Brain microvascular endothelial cell (primary cell): Measurements from ENCODE around the gene LMAN2.

Experiments used
- DNase-seq: peaks from one replicate; pipeline ENCODE4 v3.0.0-alpha.2; 2020
- H3K27ac ChIP-seq: fragments of 250-450 bp; sonication (Bioruptor Pico); 2 replicates; pipeline ENCODE4 v1.5.1; 2020; ENCODE audit warnings: mild to moderate bottlenecking, moderate library complexity
- H3K27me3 ChIP-seq: fragments of 250-450 bp; sonication (Bioruptor Pico); replicated peaks from 2 replicates; pipeline ENCODE4 v1.5.1; 2020; ENCODE audit warnings: mild to moderate bottlenecking
- H3K36me3 ChIP-seq: fragments of 250-450 bp; sonication (Bioruptor Pico); replicated peaks from 2 replicates; pipeline ENCODE4 v1.5.1; 2020; ENCODE audit warnings: mild to moderate bottlenecking
- H3K4me3 ChIP-seq: 2 replicates; pipeline ENCODE4 v1.5.1; 2011; ENCODE audit warnings: low read depth, mild to moderate bottlenecking, control low read depth, low read length, moderate library complexity
- in situ Hi-C: cut with HindIII; loops from 2 replicates; pipeline ENCODE4 v1.10.0; 2017; ENCODE audit warnings: low sequenced_read_pairs, low pct_ligation_motif_present
- TF ChIP-seq, protein P1 (sequence below): IDR thresholded peaks from 2 replicates; pipeline ENCODE4 v1.5.1; 2011; ENCODE audit warnings: low read depth, mild to moderate bottlenecking, moderate library complexity, low read length, control low read depth, inconsistent platforms; ENCODE audit errors: missing control alignments

The LMAN2 gene

DNA sequence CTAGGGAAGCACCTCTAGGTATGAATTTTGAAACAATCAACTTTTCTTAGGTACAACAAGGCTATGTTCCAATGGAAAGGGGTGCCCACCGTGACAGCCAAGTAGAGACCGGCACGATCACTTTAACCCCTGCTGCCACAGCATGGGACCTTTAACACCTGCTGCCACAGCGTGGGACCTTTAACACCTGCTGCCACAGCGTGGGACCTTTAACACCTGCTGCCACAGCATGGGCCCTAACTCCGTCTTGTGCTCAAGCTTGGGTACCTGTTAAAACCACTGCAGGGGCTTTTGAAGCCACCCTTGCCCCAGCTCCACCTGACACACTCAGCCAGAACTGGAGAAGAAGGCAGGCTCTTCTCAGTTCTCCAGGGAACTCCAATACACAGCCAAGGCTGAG, 21.6 kb downstream of the LMAN2 start:
- no peak for DNase-seq
- TF ChIP-seq, protein P1, sequence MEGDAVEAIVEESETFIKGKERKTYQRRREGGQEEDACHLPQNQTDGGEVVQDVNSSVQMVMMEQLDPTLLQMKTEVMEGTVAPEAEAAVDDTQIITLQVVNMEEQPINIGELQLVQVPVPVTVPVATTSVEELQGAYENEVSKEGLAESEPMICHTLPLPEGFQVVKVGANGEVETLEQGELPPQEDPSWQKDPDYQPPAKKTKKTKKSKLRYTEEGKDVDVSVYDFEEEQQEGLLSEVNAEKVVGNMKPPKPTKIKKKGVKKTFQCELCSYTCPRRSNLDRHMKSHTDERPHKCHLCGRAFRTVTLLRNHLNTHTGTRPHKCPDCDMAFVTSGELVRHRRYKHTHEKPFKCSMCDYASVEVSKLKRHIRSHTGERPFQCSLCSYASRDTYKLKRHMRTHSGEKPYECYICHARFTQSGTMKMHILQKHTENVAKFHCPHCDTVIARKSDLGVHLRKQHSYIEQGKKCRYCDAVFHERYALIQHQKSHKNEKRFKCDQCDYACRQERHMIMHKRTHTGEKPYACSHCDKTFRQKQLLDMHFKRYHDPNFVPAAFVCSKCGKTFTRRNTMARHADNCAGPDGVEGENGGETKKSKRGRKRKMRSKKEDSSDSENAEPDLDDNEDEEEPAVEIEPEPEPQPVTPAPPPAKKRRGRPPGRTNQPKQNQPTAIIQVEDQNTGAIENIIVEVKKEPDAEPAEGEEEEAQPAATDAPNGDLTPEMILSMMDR: no peak
- Histone ChIP-seq H3K27me3 (no peaks in the 10 kb centered on the region), H3K27ac (no peak overlapping the region), H3K4me3 (no peak overlapping the region), H3K36me3 (peaks cover 34% of the 10 kb centered on the region)
- in situ Hi-C loops: no loop called here

GRCh38 chr5:177328545-177329231, 22.8 kb downstream of the LMAN2 start:
- H3K27ac ChIP-seq: no peak overlapping the region
- TF ChIP-seq, protein P1: no peak
- H3K36me3 ChIP-seq: peaks cover 22% of the 10 kb centered on the region
- DNase-seq: no peak
- no peak overlapping the region for H3K4me3 ChIP-seq
- H3K27me3 ChIP-seq: no peaks in the 10 kb centered on the region
- in situ Hi-C loops: no loop called here

GRCh38 chr5:177327539-177328522, 23.6 kb downstream of the LMAN2 start:
- TF ChIP-seq, protein P1: peak; percentile 33
- H3K4me3 ChIP-seq: no peak overlapping the region
- no peaks in the 10 kb centered on the region for H3K27me3 ChIP-seq
- no peak overlapping the region for H3K27ac ChIP-seq
- peak; percentile 51 for DNase-seq
- in situ Hi-C loops: no loop called here
- peaks cover 16% of the 10 kb centered on the region for H3K36me3 ChIP-seq

DNA sequence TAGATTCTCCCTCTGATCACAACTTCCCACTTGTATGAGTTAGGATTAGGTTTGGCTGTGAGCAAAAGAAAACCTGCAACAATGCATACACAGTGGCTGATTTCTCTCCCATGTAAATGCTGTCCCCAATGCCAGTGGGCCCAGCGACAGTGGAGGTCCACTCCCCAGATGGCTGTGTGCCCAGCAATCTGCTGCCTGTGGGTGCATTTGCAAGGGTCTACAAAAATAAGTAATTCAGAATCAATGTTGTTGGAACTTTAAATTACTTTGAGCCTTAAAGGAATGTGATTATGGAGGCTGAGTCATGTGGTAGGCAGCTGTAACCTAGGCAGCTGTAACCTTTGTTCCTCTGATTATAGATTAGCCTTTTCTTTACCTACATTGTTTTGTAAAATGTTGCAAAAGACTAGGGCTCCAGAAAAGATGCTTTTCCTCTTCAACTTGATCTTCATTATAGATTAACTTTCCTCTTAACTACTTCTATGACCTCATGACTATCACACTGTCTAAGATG, 25.5 kb downstream of the LMAN2 start:
- in situ Hi-C loops: no loop called here

DNA sequence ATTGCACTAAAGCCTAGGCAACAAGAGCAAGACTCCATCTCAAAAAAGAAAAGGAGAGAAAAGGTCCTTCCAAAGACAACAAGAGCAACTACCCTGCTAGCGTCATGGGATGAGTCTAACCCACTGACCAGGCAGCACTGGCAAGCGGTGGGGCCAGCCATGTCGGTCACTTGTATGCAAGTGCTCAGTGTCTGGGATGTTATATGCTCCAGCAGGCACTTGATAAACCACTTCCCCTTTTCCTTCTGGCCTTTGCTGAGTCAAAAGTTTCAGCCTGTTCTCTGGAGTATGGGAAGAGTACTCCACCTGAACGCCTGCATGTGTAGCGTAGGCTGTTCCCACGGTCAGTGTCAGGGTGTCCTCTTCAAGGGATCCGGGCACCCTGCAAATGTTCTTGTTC, 30.6 kb downstream of the LMAN2 start:
- no peak overlapping the region for H3K4me3 ChIP-seq
- no peak overlapping the region for H3K27ac ChIP-seq
- no peaks in the 10 kb centered on the region for H3K27me3 ChIP-seq
- H3K36me3 ChIP-seq: no peaks in the 10 kb centered on the region
- TF ChIP-seq, protein P1: no peak
- in situ Hi-C loops: loop anchor here (25.0 kb wide), 1 partner anchor 116 kb away; the partner anchor contains the start of genes GRK6 and PRR7
- DNase-seq: no peak

More for the DNA sequence above, 25.5 kb downstream of the LMAN2 start:
- Histone ChIP-seq H3K4me3 (no peak overlapping the region), H3K27ac (no peak overlapping the region), H3K27me3 (no peaks in the 10 kb centered on the region), H3K36me3 (peaks cover 5% of the 10 kb centered on the region)
- TF ChIP-seq, protein P1: no peak
- no peak for DNase-seq
